Fibroblast of the conjunctiva (primary cell): ENCODE results near the gene GRK6.
A peak's percentile ranks its signal among the peaks of the same experiment; 100 is the strongest.

Source experiments
- DNase-seq: peaks from one replicate; pipeline ENCODE4 v3.0.0-alpha.2; 2010; ENCODE audit warnings: low read depth

GRK6 gene

DNA sequence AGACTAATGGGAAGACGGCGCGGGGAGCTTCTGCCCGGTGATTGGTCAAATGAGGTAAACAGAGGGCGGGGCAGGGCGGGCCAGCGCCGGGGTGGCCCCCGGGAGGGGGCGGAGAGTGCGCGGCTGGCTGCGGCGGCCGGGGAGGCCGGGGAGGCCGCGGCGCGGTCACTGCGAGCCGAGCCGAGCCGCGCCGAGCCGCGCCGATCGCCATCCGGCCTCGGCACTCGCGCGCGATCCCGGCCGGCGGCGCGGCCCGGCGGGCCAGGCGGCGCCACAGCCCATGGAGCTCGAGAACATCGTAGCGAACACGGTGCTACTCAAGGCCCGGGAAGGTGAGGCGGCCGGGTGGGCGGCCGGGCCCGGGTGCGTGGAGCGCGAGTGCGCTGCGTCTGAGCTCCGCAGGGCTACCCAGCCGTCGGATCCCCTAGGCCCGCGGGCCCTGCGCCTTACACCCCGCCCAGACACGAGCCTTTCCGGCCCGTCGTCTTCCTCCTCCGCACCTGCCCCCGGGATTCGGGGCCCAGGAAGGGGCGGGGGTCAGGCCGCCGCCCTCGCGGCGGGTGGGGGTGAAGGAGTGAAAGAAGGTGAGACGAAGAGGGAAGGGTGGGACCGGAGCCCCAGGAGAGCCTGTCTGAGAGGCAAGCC is at the start of gene GRK6:
Gene GRK6, plus strand, starts transcription at position 111 of the 645 bp plus-strand sequence. Its CDS starts 170 bp downstream, at position 281.
- no peak for DNase-seq

DNA sequence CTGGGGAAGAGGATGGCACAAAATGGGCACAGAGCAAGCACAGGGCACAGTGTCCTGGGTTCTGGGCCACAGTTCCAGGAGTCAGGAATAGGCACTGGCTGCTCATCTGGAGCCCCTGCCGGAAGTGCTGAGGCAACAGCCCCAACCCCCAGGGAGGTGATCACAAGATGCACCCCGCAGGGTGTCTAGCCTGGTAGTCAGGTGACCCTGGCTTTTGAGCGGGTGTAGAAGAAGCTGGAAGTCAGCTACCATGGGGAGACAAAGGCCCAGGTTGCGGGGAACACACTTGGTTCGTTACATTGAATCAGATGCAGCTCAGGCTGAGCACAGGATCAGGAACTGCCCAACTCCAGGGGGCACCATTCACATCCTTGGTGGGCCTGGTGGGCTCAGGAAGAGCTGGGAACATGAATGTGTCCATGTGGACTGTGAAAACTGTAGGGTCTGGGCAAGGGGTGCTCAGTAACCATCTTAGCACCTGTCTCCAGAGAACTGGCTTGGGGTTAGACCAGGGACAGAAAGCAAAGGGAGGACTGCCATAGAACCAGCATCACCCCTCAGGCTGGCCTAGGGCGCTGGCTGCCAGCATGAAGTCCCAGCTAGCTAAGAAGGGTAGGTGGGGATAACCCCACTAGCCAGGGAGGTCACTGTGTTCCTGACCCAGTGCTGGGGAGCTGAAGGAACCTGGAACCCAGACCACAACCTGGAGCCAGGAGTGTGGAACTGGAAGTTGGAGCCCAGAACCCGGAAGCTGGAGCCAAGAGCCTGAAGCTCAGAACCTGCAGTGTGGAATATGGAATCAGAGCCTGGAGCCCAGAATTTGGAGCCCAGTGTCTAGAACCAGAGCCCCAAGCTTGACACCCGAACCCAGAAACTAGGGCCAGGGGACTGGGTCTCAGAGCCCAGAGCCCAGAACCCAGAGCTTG is 48.4 kb upstream of the GRK6 start:
- no peak for DNase-seq

DNA sequence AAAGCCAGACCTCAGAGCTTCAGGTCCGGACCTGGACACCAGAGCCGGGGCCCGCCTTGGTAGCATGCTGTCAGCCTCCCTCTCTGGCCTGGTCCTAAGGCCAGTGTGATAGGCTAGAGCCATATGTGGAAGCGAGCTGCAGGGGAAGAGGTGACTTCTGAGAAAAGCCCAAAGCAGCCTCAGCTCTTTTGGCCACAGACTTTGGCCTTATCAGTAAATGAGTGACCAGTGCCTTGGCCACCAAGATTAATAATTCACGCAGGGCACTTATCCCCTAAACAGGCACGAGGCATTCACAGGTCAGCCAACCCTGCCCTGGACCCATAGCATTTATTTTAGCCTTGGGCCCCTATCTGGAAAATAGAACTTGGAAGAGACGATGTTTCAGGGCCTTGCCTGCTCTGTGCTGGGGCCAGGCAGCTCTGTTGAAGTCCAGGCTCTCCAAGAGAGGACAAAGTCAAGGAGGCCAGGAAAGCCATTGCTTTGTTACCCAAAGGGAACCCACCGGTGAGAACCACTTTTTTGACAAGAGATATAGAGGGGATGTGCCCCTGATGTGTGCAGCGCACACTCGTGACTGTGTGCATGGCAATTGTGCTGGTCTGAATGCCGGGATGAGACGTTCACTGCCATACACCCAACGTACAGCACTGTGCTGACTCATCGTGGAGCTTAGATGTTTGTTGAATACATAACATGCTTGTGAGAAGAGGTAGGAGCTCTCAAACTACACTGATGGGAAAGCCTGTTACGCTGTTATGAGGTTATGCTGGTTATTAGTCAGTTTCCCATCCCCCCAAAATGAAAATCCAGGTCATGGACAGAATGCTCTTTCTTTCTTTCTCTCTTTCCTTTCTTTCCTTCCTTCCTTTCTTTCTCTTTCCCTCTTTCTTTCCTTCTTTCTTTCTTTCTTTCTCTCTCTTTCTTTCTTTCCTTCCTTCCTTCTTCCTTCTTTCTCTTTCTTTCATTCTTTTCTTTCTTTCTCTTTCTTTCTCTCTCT is 47.3 kb upstream of the GRK6 start:
- no peak for DNase-seq

DNA sequence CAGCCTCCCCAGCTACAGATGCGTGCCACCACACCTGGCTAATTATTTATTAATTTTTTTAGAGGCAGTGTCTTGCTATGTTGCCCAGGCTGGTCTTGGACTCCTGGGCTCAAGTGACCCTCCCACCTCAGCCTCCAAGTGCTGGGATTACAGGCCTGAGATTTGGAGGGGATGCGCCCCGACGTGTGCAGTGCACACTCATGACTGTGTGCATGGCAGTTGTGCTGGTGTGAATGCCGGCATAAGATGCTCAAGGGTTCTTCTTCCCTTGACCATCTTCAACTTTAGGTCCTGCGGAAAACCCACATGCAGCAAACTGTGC is 45.7 kb upstream of the GRK6 start:
- DNase-seq = no peak

DNA sequence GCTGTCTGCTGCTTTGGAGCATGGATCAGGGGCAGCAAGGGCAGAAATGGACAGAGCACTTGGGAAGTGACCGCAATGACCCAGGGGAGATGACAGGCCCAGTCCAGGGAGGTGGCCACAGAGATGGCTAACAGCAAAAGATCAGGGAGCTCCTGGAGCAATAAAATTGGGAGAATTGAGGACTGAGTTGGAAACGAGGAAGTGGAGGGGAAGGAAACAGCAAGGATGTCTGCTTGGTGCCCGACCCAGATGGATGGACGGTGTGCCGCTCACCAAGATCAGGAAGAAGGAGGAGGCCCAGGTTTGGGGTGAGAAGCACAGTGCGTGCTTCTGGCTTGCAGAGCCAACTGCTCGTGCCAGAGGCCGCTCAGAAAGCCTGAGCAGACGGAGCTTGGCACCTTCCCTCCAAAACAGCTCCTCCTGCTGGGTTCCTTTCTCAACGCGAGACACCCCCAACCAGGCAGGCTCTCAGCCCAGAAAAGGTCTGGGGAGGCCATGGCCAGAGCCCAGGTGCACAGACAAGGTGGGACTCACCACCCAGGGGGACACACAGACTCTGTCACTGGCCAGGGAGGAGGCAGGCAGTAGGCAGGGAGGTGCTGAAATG is 44.0 kb upstream of the GRK6 start:
- DNase-seq = no peak

DNA sequence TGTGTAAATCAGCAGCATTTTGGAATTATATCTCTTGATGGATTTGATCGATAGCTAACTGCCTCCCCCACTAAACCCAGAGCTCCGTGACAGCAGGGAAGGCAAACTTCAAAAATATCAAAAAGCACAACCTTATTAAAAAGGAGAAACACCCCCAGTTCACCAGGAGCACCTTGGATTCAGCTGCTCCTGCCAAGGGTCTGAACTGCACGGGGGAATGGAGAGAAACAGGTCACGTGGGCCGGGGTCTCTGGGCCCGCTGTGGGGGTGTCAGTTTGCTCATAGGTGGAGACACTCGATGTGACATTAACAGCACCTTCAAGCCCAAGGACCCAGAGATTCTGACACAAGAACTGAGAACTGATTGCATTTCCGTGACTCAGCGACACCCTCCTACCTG is 43.3 kb upstream of the GRK6 start:
- no peak for DNase-seq

DNA sequence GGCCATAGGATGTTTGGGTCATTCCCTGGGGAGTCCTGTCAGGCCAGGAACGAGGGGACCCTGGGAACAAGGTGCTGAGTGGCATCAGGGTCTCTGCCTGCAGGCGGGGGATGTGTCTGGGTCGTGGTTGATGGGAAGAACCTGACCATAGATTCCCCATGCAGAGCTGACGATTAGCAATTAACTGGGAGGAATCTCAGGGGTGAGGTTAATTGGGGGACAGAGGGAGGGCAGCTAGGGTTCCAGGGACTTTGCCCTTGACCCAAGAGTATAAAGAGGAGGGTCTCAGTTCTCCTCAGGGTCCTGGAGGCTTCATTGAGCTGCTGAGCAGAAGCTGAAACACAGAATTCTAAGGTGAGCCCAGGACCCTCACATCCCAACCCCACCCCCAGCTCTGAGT is 42.3 kb upstream of the GRK6 start, which contains the start of gene SLC34A1:
Gene SLC34A1, plus strand, starts transcription at position 301 of the 400 bp plus-strand sequence. CDS start 1,308 bp downstream, outside the sequence.
- DNase-seq = no peak

DNA sequence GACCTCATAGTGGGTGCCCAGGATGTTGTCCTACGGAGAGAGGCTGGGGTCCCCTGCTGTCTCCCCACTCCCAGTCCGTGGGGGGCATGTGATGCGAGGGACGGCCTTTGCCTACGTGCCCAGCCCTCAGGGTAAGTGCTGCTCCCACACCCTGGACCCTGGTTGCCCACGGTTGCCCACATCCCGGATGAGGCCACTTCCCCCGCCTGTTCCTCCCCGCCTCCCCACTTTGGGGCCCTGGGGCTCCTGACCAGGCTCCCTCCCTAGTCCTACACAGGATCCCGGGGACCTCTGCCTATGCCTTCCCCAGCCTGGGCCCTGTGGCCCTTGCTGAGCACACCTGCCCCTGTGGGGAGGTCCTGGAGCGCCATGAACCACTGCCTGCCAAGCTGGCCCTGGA is 40.8 kb upstream of the GRK6 start:
- DNase-seq = no peak

DNA sequence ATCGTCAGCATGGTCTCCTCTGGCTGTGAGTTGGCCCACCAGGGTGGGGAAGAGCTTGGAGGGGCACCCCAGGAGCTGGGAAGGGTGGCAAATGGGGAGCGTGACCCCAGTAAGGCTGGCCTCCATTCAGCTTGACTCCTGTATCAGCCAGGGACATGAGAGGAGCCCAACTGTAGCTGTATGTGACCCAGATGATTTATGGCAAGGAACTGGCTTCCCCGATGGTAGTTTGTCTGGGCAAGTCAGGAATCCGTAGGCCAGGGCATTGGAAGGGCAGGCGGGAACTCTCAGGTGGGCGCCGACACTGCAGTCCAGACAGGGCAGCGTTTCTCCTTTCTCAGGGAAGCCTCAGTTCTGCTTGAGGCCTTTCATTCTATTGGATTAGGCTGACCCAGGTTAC is 39.9 kb upstream of the GRK6 start:
- DNase-seq = no peak

DNA sequence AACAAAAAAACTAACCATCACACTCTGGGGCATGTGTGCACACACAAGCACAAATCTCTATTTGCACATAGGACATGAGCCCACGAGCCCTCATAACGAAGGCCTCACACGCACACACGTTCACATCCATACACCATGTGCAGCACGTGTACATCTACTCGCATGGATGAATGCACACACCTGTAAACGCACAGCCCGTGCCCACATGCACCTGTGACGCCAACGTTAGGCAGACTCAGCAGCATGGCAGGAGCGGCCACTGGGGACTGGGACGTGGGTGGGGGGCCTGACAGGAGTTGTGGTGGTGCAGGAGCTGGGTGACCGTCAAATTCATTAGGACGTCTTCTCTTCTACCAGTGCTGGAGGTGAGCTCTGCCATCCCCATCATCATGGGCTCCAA is 39.1 kb upstream of the GRK6 start:
- no peak for DNase-seq

DNA sequence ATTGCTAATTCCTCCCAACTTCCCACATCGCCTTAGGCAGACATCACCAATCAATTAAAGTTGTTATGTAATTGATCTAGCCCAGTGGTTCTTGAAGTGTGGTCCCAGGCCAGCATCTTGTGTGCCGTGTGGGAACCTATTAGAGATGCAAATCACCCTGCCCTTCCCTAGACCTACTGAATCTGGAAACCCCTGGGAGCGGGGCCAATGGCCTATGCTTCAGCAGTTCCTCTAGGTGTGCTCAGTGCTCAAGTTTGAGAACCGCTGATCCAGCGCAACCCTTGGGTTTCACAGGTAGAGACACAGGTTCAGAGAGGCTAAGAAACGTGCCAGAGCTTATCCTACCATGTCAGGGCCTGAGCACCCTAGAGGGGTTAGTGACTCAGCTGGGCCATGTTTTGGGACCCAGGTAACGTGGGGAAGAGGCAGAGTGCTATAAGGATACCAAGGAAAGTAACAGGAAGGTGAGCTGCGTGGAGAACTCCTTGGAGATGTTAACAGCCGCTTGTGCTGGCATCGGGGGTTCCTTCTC is 37.9 kb upstream of the GRK6 start:
- DNase-seq = no peak

DNA sequence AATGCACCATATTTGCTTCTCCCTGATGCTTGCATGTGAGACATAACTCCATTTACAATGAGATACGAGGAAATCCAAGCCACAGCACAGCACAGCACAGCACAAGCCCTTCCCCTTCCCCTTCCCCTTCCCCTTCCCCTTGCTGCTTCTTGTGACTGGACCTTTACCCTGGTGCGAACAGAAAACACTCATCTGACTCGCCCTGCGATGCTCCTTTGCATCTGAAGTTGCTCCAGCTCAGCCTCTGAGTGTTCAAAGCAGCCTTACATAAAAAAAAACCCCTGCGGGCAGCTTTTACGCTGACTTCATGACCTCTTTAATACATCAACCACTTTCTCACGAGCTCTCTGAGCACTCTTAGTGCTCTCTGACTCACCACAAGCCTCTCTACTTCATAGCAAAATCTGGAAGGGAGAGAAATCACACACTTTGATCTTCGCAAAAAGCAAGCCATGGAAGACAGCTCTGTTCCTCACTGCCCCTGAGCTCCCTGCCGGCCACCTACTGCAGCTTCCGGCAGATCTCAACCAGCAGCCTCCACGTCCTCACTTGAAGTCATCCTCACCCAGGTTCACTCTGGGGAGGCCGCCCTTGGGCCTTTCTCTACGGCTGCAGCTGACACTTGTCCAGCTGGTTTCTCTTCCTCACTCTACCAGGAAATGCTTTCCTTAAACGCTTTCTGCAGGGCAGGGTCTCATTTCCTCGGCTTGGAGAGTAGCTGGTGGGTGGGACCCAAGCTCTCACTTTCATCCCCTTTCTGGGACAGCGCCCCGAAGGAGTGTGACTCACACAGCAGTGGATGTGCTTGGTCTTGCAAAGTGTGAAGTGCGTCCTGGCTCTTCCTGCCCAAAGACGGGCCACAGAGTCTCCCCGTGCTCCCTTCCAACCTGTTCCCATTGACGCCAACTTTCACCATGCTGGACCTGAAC is 37.0 kb upstream of the GRK6 start:
- DNase-seq = no peak

DNA sequence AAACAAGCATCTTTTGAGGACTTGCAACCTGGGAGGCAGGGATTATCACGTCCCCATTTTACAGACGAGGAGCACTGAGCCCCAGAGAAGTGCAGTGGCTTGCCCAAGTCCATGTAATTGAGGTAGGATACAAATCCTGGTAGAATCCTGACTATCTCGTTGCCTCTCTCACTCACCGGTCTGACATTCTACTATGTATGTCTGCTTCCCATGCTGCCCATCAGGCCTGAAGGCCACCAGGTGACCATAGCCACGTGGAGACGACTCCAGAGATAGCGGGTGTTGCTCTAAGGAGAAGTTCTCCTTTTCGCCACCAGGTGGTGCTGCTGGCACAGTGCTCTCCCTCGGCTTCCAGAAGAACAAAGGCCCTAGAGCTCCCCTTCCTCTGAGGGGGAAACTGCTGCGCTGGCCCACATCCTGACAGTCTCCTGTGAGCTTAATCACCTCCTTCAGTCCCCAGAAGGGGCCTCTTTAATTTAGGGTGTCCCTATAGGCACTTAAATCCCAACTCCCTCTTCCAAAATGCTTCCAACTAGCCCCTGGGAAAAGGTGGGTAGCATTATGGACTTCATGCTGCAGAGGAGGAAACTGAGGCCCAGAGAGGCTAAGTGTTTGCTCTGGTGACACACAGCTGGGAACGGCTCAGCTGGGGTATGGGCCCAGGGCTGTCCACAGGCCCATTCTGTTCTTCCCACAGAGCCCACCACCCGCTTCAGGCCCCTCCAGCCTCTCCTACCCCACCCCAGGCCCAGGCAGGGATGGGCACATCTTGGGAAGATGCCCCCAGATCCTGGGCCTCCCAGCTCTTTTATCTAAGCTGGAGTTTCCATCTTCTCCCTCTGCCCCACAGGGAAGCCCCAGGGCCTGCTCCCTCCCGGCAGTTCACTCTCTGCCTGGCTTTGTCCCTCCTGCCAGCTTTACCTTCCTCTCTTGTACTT is 35.8 kb upstream of the GRK6 start:
- peak; percentile 65 for DNase-seq

DNA sequence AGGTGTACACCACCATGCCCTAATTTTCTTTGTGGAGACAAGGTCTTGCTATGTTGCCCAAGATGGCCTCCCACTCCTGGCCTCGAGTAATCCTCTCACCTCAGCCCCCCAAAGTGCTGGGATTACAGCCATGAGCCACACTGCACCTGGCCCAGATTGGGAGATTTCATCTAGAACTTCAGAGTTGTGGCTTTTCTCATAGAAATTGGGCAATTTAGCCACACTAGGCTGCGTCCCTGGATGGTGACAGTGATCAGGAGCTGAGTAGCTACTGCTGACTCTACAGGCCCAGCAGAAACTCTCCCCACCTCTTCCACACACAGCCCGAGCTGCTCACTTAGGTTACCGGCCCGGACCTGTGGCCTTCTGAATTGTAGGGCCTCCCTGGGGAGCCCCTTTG is 33.7 kb upstream of the GRK6 start:
- no peak for DNase-seq

DNA sequence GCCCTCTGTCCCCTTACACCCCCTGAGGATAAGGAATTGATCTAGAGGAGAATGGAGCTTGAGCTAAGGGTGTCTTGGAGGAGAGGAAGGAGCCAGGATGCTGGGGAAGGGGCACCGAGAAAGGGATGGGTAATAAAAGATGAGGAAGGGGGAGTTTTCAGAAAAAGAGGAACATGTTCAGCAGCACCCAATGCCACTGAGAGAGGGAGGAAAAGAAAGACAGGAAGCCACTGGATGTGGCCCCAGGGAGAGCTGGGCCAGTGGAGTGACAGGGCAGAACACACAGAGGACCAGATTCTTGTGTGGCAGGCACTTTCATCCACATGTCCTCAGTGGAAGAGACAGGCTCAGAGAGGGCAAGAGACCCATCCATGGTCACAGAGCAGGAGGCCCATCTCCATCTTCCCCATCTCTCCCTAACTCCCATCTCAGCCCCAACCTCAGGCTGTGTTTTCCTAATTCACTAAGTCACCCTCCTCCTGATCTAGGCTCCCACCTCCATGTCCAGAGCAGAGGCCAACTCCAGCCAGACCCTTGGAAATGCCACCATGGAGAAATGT is 33.2 kb upstream of the GRK6 start:
- no peak for DNase-seq

DNA sequence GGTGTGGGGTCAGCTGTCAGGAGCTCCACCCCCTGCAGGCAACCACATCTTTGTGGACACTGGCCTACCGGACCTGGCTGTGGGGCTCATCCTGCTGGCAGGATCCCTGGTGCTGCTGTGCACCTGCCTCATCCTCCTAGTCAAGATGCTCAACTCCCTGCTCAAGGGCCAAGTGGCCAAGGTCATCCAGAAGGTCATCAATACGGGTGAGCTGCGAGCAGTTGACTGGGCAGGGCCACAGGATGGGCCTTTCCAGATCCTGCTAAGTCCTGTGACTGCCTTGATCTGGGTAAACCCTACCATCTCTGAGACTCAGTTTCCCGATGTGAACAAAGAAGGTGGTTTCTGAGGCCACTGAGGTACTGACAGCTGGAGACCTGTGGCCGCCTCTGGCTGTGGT is 32.5 kb upstream of the GRK6 start:
- DNase-seq = no peak

DNA sequence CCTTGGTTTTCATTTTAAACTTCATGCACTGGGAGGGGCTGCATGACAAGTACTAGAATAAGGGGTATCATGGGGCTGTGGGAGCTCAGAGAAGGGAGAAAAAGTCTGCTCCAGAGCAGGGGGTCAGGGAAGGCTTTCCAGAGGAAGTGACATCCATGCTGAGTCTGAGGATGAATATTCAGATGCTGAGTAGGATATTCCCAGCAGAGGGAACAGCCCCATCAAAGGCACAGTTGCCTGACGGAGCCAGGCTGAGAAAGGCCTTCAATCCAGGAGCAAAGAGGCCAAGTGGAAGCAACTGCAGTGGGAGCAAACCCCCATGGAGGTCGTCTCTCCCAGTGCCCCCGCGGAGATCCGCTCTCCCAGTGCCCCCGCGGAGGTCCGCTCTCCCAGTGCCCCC is 30.4 kb upstream of the GRK6 start:
- no peak for DNase-seq

DNA sequence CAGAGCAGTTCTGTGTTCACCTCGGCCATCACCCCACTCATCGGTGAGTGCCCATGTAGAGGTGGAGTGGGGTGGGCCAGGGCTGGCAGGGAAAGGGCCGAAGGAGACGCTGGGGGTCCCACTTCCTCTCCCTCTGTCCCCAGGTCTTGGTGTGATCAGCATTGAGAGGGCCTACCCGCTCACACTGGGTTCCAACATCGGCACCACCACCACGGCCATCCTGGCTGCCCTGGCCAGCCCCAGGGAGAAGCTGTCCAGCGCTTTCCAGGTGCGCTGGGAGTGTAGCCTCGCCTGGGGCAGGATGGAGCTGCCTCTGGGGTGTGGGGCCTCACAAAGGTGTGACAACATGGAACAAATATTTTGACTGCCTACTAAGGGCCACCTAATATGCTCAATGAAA is 29.7 kb upstream of the GRK6 start:
- DNase-seq = no peak

DNA sequence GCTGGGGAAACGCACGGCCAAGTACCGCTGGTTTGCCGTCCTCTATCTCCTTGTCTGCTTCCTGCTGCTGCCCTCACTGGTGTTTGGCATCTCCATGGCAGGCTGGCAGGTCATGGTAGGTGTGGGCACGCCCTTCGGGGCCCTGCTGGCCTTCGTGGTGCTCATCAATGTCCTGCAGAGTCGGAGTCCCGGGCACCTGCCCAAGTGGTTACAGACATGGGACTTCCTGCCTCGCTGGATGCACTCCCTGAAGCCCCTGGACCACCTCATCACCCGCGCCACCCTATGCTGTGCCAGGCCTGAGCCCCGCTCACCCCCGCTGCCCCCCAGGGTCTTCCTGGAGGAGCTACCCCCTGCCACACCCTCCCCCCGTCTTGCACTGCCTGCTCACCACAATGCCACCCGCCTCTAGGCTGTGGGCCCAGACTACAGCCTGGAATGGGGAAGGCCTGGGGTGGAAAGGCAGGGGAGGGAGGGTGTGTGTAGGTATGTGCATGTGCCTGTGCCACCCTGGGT is 28.5 kb upstream of the GRK6 start:
- no peak for DNase-seq
